ENCODE measurements around the gene FARS2. TPM values are rescaled to one million over a fixed set of nuclear protein-coding genes. Genes with fewer than 3 reads are reported as not detected.

The FARS2 gene
- polyA plus RNA-seq, 1 donor (not counting 4 experiments of a cell fraction or from before 2014, with no cell fraction given): 21.3 TPM

GRCh38 chr6:5731435-5731834 lies 470.1 kb downstream of the FARS2 start:
- DNase-seq (ENCODE audit: low read depth, low spot score) (no peak), FAIRE-seq (no peak)
- no peaks in the 10 kb centered on the region for H3K36me3 ChIP-seq (ENCODE audit: control insufficient read depth in 2 of 2, extremely low read depth in 1 of 2, insufficient read depth in 2 of 2, low read length in 2 of 2)
- H3K4me2 ChIP-seq (ENCODE audit: control insufficient read depth, extremely low read depth, insufficient read depth, low read depth, low read length): no peak overlapping the region
- no peak for TF ChIP-seq EZH2 (IDR thresholded peaks at IDR 0.05; ENCODE audit: low read length)
- no peak for TF ChIP-seq CTCF (optimal IDR thresholded peaks at IDR 0.05 in 1 of 3, IDR thresholded peaks at IDR 0.05 in 1 of 3, conservative IDR thresholded peaks at IDR 0.05 in 1 of 3; ENCODE audit: extremely low read depth in 1 of 3, insufficient read depth in 2 of 3, low read length in 3 of 3)
- H3K27ac ChIP-seq (ENCODE audit: control insufficient read depth, insufficient read depth, low read length): no peak overlapping the region
- no peak overlapping the region for H3K4me3 ChIP-seq (ENCODE audit: control insufficient read depth in 2 of 3, extremely low read depth in 1 of 3, insufficient read depth in 2 of 3, low read depth in 1 of 3, low read length in 3 of 3)
- H3K27me3 ChIP-seq (ENCODE audit: control insufficient read depth, extremely low read depth, insufficient read depth, low read length): no peaks in the 10 kb centered on the region
- no peaks in the 10 kb centered on the region for H3K9me3 ChIP-seq (ENCODE audit: control insufficient read depth, low read depth, low read length)
- H3K9me1 ChIP-seq (ENCODE audit: control insufficient read depth, extremely low read depth, insufficient read depth, low read length): no peaks in the 10 kb centered on the region
- H2AFZ ChIP-seq (ENCODE audit: control insufficient read depth, low read length): no peak overlapping the region
- H3K9ac ChIP-seq (ENCODE audit: control insufficient read depth, extremely low read depth, insufficient read depth, low read length): no peak overlapping the region
- no peaks in the 10 kb centered on the region for H3K79me2 ChIP-seq (ENCODE audit: control insufficient read depth, insufficient read depth, low read length)
- dilution Hi-C loops (cut with MboI; ENCODE audit: extremely low pct_ligation_motif_present, low sequenced_read_pairs): no loop called here
- peaks cover 6% of the 10 kb centered on the region for H3K4me1 ChIP-seq (ENCODE audit: control insufficient read depth, extremely low read depth, insufficient read depth, low read length)
- H4K20me1 ChIP-seq (ENCODE audit: control insufficient read depth, extremely low read depth, insufficient read depth, low read length): no peaks in the 10 kb centered on the region

GRCh38 chr6:5732496-5732895 lies 471.2 kb downstream of the FARS2 start:
- Histone ChIP-seq H4K20me1 (ENCODE audit: control insufficient read depth, extremely low read depth, insufficient read depth, low read length) (no peaks in the 10 kb centered on the region), H3K4me2 (ENCODE audit: control insufficient read depth, extremely low read depth, insufficient read depth, low read depth, low read length) (no peak overlapping the region), H2AFZ (ENCODE audit: control insufficient read depth, low read length) (no peak overlapping the region), H3K9me3 (ENCODE audit: control insufficient read depth, low read depth, low read length) (no peaks in the 10 kb centered on the region), H3K27ac (ENCODE audit: control insufficient read depth, insufficient read depth, low read length) (no peak overlapping the region), H3K36me3 (ENCODE audit: control insufficient read depth in 2 of 2, extremely low read depth in 1 of 2, insufficient read depth in 2 of 2, low read length in 2 of 2) (no peaks in the 10 kb centered on the region), H3K9ac (ENCODE audit: control insufficient read depth, extremely low read depth, insufficient read depth, low read length) (no peak overlapping the region), H3K4me3 (ENCODE audit: control insufficient read depth in 2 of 3, extremely low read depth in 1 of 3, insufficient read depth in 2 of 3, low read depth in 1 of 3, low read length in 3 of 3) (no peak overlapping the region), H3K79me2 (ENCODE audit: control insufficient read depth, insufficient read depth, low read length) (no peaks in the 10 kb centered on the region), H3K27me3 (ENCODE audit: control insufficient read depth, extremely low read depth, insufficient read depth, low read length) (no peaks in the 10 kb centered on the region), H3K9me1 (ENCODE audit: control insufficient read depth, extremely low read depth, insufficient read depth, low read length) (no peaks in the 10 kb centered on the region), H3K4me1 (ENCODE audit: control insufficient read depth, extremely low read depth, insufficient read depth, low read length) (peaks cover 6% of the 10 kb centered on the region)
- TF ChIP-seq EZH2 (IDR thresholded peaks at IDR 0.05; ENCODE audit: low read length): no peak
- TF ChIP-seq CTCF (optimal IDR thresholded peaks at IDR 0.05 in 1 of 3, IDR thresholded peaks at IDR 0.05 in 1 of 3, conservative IDR thresholded peaks at IDR 0.05 in 1 of 3; ENCODE audit: extremely low read depth in 1 of 3, insufficient read depth in 2 of 3, low read length in 3 of 3): no peak
- DNase-seq (ENCODE audit: low read depth, low spot score) (no peak), FAIRE-seq (no peak)
- dilution Hi-C loops (cut with MboI; ENCODE audit: extremely low pct_ligation_motif_present, low sequenced_read_pairs): no loop called here
